CD4-positive, CD25-positive, alpha-beta regulatory T cell (primary cell): ENCODE results near the gene ASIC5. TPM values are rescaled to one million over a fixed set of nuclear protein-coding genes. Genes with fewer than 3 reads are reported as not detected.

ENCODE experiments used
- ATAC-seq, 2 donors: fragments of 150-1000 bp; cut with Tn5 transposase; one replicate each; pipeline ENCODE4 v1.10.0; 2021; ENCODE audit warnings: low read depth in 2 of 2, moderate number of reproducible peaks in 2 of 2, moderate library complexity in 1 of 2
- DNase-seq, 3 donors: peaks; one replicate each; pipeline versions ENCODE4 v3.0.0 to v3.0.0-alpha.2; 2012 to 2022; ENCODE audit warnings: mixed read lengths in 1 of 3
- H3K27ac ChIP-seq: one replicate; pipeline ENCODE4 v1.7.0; 2013; ENCODE audit warnings: mild to moderate bottlenecking, low read length; ENCODE audit not compliant: insufficient read depth, poor library complexity, severe bottlenecking
- H3K27me3 ChIP-seq: one replicate; pipeline ENCODE4 v1.7.0; 2013; ENCODE audit warnings: low read length; ENCODE audit not compliant: control insufficient read depth, insufficient read depth
- H3K36me3 ChIP-seq: one replicate; pipeline ENCODE4 v1.7.0; 2013; ENCODE audit warnings: mild to moderate bottlenecking, low read length, moderate library complexity; ENCODE audit not compliant: control insufficient read depth, insufficient read depth
- H3K4me1 ChIP-seq: 2 replicates; pipeline ENCODE4 v1.7.0; 2013; ENCODE audit warnings: mild to moderate bottlenecking, low read length; ENCODE audit not compliant: insufficient read depth, control insufficient read depth, poor library complexity, severe bottlenecking
- H3K4me3 ChIP-seq: one replicate; pipeline ENCODE4 v1.7.0; 2013; ENCODE audit warnings: low read depth, mild to moderate bottlenecking, low read length, moderate library complexity
- H3K9me3 ChIP-seq, 2 experiments: 1 replicate in 1 of 2; 2 replicates in 1 of 2; pipeline ENCODE4 v1.7.0; 2013; ENCODE audit warnings: low read length in 2 of 2, mild to moderate bottlenecking in 1 of 2, moderate library complexity in 1 of 2; ENCODE audit not compliant: control insufficient read depth in 2 of 2
- H3K27ac Mint-ChIP-seq, 3 donors: one replicate each; pipeline ENCODE4 v1.8.0; 2020 to 2022; ENCODE audit warnings: mild to moderate bottlenecking in 3 of 3, mixed read lengths in 3 of 3, moderate library complexity in 2 of 3
- H3K27me3 Mint-ChIP-seq: one replicate; pipeline ENCODE4 v1.8.0; 2022; ENCODE audit warnings: mild to moderate bottlenecking, mixed read lengths
- H3K36me3 Mint-ChIP-seq: one replicate; pipeline ENCODE4 v1.8.0; 2020; ENCODE audit warnings: mixed read lengths
- H3K4me1 Mint-ChIP-seq, 4 donors: one replicate each; pipeline ENCODE4 v1.8.0; 2020 to 2022; ENCODE audit warnings: mixed read lengths in 4 of 4, mild to moderate bottlenecking in 1 of 4
- H3K4me3 Mint-ChIP-seq, 4 donors: one replicate each; pipeline ENCODE4 v1.8.0; 2020 to 2022; ENCODE audit warnings: mild to moderate bottlenecking in 4 of 4, mixed read lengths in 4 of 4, moderate library complexity in 3 of 4
- H3K9me3 Mint-ChIP-seq, 7 donors: one replicate each; pipeline ENCODE4 v1.8.0; 2020 to 2022; ENCODE audit warnings: mixed read lengths in 7 of 7, mild to moderate bottlenecking in 3 of 7, moderate library complexity in 2 of 7
- polyA plus RNA-seq, 4 donors: library from polyadenylated mRNA; unstranded; fragments of 300-500 nt; fragmentation: Illumina TruSeq; gene quantifications; one replicate each; pipeline ENCODE4 v1.2.3, GENCODE V29; 2021
- total RNA-seq: library from RNA; stranded (reverse); gene quantifications from one replicate; pipeline ENCODE4 v1.2.3, GENCODE V29; 2022

ASIC5 gene
- total and polyA plus RNA-seq, 5 donors from 2014 or later, result not detected

DNA sequence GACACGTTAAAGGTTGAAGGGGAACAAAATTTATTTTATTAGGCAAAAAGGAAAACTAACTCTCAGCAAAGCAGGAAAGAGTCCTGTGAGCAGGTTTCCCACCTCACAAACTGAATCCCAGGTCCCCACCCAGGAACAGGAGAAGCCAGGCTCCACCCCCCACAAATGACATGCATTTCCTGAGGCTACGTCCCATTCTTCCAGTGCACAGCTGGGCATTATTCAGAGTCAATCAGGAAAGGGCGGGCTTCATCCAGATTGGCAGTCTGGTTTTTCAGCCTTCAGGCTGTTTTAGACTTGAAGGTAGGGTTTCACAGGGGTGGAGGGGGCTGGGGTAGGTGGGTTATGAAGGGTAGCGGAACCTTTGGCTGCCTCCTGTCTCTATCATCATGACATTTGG is 11.9 kb upstream of the ASIC5 start:
- H3K27ac ChIP-seq, result no peak overlapping the region
- no peaks in the 10 kb centered on the region for H3K27me3 ChIP-seq
- H3K36me3 ChIP-seq, result no peaks in the 10 kb centered on the region
- no peaks in the 10 kb centered on the region for H3K9me3 ChIP-seq
- Mint-ChIP-seq H3K27ac (no peak overlapping the region), H3K27me3 (no peaks in the 10 kb centered on the region), H3K4me3 (no peak overlapping the region), H3K36me3 (no peaks in the 10 kb centered on the region), H3K4me1 (no peaks in the 10 kb centered on the region), H3K9me3 (peaks cover 0 to 4% (median 0%) of the 10 kb centered on the region in 7 donors)
- H3K4me1 ChIP-seq, result no peaks in the 10 kb centered on the region
- DNase-seq (no peak), ATAC-seq (no peak)
- no peak overlapping the region for H3K4me3 ChIP-seq

DNA sequence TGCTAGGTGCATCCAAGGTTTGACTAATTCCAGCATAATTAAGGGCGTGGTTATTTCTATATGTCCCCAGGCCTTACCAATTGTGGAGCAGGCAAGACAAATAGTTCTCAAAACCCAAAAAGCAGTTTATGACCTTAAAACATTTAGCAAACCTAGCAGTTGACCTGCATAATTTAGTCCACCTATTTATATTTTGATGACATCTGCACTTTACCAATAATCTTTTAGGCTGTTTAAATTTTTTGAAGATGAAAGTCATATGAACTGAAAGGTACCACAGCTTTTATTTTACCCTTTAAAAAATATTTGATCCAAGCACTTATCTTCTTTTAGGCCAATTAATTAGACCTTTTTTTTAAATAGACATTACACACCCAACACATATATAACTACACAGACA is 9.8 kb upstream of the ASIC5 start:
- H3K4me1 ChIP-seq, result no peaks in the 10 kb centered on the region
- Mint-ChIP-seq H3K36me3 (no peaks in the 10 kb centered on the region), H3K27me3 (no peaks in the 10 kb centered on the region), H3K4me3 (no peak overlapping the region), H3K9me3 (peaks cover 0 to 7% (median 0%) of the 10 kb centered on the region in 7 donors), H3K27ac (no peak overlapping the region), H3K4me1 (no peaks in the 10 kb centered on the region)
- H3K4me3 ChIP-seq, result no peak overlapping the region
- no peak for DNase-seq
- no peaks in the 10 kb centered on the region for H3K27me3 ChIP-seq
- no peaks in the 10 kb centered on the region for H3K9me3 ChIP-seq
- H3K27ac ChIP-seq, result no peak overlapping the region
- no peak for ATAC-seq
- no peaks in the 10 kb centered on the region for H3K36me3 ChIP-seq

DNA sequence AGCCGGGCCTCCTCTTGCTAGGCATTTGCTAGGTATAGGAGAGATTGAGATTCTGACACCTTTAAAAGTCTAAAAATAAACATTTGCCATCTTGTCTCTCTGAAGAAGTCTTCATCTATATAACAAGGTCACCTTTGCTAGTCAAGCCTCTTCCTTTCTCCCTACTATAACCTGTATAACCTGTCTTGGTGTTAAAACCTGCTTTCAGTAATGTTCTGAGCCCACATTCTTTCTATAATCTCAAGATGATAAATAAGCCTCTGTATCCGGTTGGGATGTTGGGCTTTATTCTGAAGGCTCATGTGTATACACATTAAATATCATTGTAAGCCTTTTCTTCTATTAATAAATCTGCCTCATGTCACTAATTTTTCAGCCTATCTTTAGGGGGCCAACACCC is 10.2 kb downstream of the ASIC5 start:
- Mint-ChIP-seq H3K36me3 (no peaks in the 10 kb centered on the region), H3K9me3 (no peaks in the 10 kb centered on the region), H3K4me3 (no peak overlapping the region), H3K27ac (no peak overlapping the region), H3K4me1 (no peaks in the 10 kb centered on the region), H3K27me3 (peaks cover 4% of the 10 kb centered on the region)
- H3K4me3 ChIP-seq, result no peak overlapping the region
- no peaks in the 10 kb centered on the region for H3K27me3 ChIP-seq
- no peaks in the 10 kb centered on the region for H3K4me1 ChIP-seq
- no peaks in the 10 kb centered on the region for H3K9me3 ChIP-seq
- no peak for ATAC-seq
- DNase-seq, result no peak
- no peaks in the 10 kb centered on the region for H3K36me3 ChIP-seq
- H3K27ac ChIP-seq, result no peak overlapping the region

DNA sequence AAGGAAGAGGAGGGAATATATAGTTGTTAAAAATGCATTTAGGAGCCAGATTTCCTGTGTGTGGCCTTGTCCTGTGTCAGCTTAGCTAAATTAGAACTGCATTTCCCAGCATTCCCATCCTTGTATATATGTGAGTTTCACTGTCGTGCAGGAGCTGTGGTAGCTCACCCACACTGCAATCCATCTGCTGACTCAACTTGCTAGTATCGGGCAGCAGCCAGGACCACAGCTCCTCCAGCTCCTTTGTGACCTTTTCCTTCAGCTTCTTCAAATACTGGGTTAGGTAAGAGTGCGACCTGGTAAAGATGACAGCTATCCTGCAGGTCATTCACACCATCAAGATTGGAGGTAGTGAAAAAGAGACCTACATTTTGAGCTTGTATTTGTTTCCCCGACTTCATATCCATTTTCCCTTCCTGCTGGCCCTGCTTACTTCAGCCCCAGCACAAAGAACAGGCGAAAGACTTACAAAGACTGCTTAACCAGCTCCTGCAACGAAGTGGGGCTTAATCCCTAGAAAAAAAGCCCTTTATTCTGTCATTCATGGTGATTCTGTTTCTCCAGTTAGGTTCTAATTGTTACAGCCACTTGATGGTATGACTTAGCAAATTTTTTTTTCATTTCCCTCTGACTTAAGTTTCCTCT is 11.4 kb downstream of the ASIC5 start:
- Mint-ChIP-seq H3K9me3 (peaks cover 0 to 3% (median 0%) of the 10 kb centered on the region in 7 donors), H3K4me3 (no peak overlapping the region), H3K27me3 (peaks cover 4% of the 10 kb centered on the region), H3K27ac (no peak overlapping the region), H3K4me1 (no peaks in the 10 kb centered on the region), H3K36me3 (no peaks in the 10 kb centered on the region)
- Histone ChIP-seq H3K27ac (no peak overlapping the region), H3K9me3 (no peaks in the 10 kb centered on the region), H3K36me3 (no peaks in the 10 kb centered on the region), H3K27me3 (no peaks in the 10 kb centered on the region), H3K4me1 (no peaks in the 10 kb centered on the region), H3K4me3 (no peak overlapping the region)
- ATAC-seq, result no peak
- no peak for DNase-seq

- Histone ChIP-seq H3K27ac (no peak overlapping the region), H3K27me3 (no peaks in the 10 kb centered on the region), H3K36me3 (no peaks in the 10 kb centered on the region), H3K9me3 (no peaks in the 10 kb centered on the region), H3K4me3 (no peak overlapping the region), H3K4me1 (no peaks in the 10 kb centered on the region)
- Mint-ChIP-seq H3K36me3 (no peaks in the 10 kb centered on the region), H3K4me3 (no peak overlapping the region), H3K27me3 (no peaks in the 10 kb centered on the region), H3K9me3 (peaks cover 0 to 3% (median 0%) of the 10 kb centered on the region in 7 donors), H3K27ac (no peak overlapping the region), H3K4me1 (no peaks in the 10 kb centered on the region)
- no peak for DNase-seq
- ATAC-seq, result no peak
These were observed 12.9 kb downstream of the ASIC5 start for GRCh38 chr4:155853189-155853588.

GRCh38 chr4:155849042-155849441 is 17.0 kb downstream of the ASIC5 start:
- no peaks in the 10 kb centered on the region for H3K36me3 ChIP-seq
- DNase-seq (no peak), ATAC-seq (no peak)
- Mint-ChIP-seq H3K9me3 (peaks cover 0 to 3% (median 0%) of the 10 kb centered on the region in 7 donors), H3K27me3 (no peaks in the 10 kb centered on the region), H3K36me3 (no peaks in the 10 kb centered on the region), H3K4me3 (no peak overlapping the region), H3K4me1 (no peaks in the 10 kb centered on the region), H3K27ac (no peak overlapping the region)
- no peaks in the 10 kb centered on the region for H3K27me3 ChIP-seq
- no peak overlapping the region for H3K27ac ChIP-seq
- no peak overlapping the region for H3K4me3 ChIP-seq
- no peaks in the 10 kb centered on the region for H3K4me1 ChIP-seq
- H3K9me3 ChIP-seq, result no peaks in the 10 kb centered on the region

DNA sequence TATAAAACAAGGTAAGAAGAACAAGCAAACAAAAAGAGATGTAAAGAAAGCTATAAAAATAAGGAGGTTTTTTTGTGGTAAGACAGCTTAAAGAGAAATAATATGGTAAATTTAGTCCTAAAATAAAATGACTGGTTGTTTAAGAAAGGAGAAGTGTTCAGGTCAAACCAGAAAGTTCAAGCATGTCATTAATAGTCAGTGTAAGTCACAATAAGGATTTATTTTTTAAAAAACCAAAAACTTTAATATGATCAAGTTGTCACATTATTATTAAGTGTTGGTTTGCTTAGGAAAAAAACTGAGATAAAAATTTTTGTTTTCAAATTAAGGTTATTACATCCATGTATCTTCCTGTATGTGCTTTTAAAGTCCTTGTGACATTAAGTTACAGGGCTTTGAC is 19.1 kb downstream of the ASIC5 start:
- Mint-ChIP-seq H3K4me1 (no peaks in the 10 kb centered on the region), H3K27ac (no peak overlapping the region), H3K27me3 (no peaks in the 10 kb centered on the region), H3K9me3 (peaks cover 0 to 3% (median 0%) of the 10 kb centered on the region in 7 donors), H3K4me3 (no peak overlapping the region), H3K36me3 (no peaks in the 10 kb centered on the region)
- Histone ChIP-seq H3K27me3 (no peaks in the 10 kb centered on the region), H3K9me3 (no peaks in the 10 kb centered on the region), H3K36me3 (no peaks in the 10 kb centered on the region), H3K27ac (no peak overlapping the region), H3K4me3 (no peak overlapping the region), H3K4me1 (no peaks in the 10 kb centered on the region)
- DNase-seq (no peak), ATAC-seq (no peak)

DNA sequence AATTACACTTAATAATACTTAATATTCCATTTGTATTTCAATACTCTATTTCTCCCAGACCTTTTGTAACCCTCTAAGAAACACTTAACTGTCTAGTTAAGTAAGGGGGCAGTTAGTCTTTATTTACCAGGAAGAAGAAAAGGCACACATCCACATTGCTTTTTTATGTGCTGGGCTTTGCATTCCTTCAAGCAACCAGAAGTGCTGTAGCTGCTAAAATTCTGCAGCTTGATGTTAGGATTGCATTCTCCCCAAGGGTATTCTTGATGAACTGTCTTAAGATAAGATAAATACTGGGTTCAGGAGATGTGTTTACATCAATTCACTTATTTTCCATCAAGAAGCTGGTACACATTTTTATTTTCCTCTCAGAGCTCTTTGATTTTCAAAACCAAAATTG is 24.0 kb downstream of the ASIC5 start:
- Mint-ChIP-seq H3K36me3 (no peaks in the 10 kb centered on the region), H3K9me3 (peaks cover 0 to 5% (median 0%) of the 10 kb centered on the region in 7 donors), H3K27me3 (no peaks in the 10 kb centered on the region), H3K4me3 (no peak overlapping the region), H3K27ac (no peak overlapping the region), H3K4me1 (no peaks in the 10 kb centered on the region)
- Histone ChIP-seq H3K27ac (no peak overlapping the region), H3K4me3 (no peak overlapping the region), H3K9me3 (no peaks in the 10 kb centered on the region), H3K4me1 (no peaks in the 10 kb centered on the region), H3K27me3 (no peaks in the 10 kb centered on the region), H3K36me3 (no peaks in the 10 kb centered on the region)
- ATAC-seq (no peak), DNase-seq (no peak)
